ENCODE results near the gene SLC30A10. TPM values are rescaled to one million over a fixed set of nuclear protein-coding genes. Genes with fewer than 3 reads are reported as not detected.

The SLC30A10 gene
- total RNA-seq, 6 experiments from 2014 or later, result 25.5 to 55.5 (median 36.6) TPM

- peak overlapping the region in 2 of 3 donors; percentile 19 to 88 for H3K27ac ChIP-seq
- peak in 2 of 3 donors; percentile 30 to 71 for DNase-seq
- peak; percentile 14 for TF ChIP-seq POLR2A (IDR thresholded peaks at IDR 0.05)
- TF ChIP-seq CTCF (IDR thresholded peaks at IDR 0.05), result no peak
These were observed 2.7 kb upstream of the SLC30A10 start for GRCh38 chr1:219931033-219931432.

GRCh38 chr1:219928791-219929118 lies 398 bp upstream of the SLC30A10 start:
- 37% methylated on average over 5 of the region's 13 CpGs for WGBS (ENCODE audit: insufficient coverage, low coverage, low lambda C conversion rate, missing lambda C conversion rate)
- DNase-seq (no peak), ATAC-seq (peak; percentile 29 to 51 (median 32))
- Histone ChIP-seq H3K27me3 (no peaks in the 10 kb centered on the region), H3K4me3 (peak overlapping the region; percentile 53 to 81 (median 74)), H3K9me3 (no peaks in the 10 kb centered on the region), H3K27ac (peak overlapping the region; percentile 65 to 88 (median 87)), H3K4me1 (peaks cover 0 to 53% (median 19%) of the 10 kb centered on the region in 4 donors), H3K36me3 (peaks cover 0 to 15% (median 2%) of the 10 kb centered on the region in 4 donors)
- no peak for TF ChIP-seq POLR2A (IDR thresholded peaks at IDR 0.05)
- TF ChIP-seq CTCF (IDR thresholded peaks at IDR 0.05), result no peak
- intact Hi-C loops (cut with DNase I), result no loop called here

More at GRCh38 chr1:219931033-219931432, 2.7 kb upstream of the SLC30A10 start:
- Histone ChIP-seq H3K9me3 (no peaks in the 10 kb centered on the region), H3K27me3 (no peaks in the 10 kb centered on the region), H3K4me1 (peaks cover 0 to 37% (median 11%) of the 10 kb centered on the region in 4 donors), H3K4me3 (no peak overlapping the region), H3K36me3 (no peaks in the 10 kb centered on the region)
- peak; percentile 23 to 30 (median 26) for ATAC-seq
- intact Hi-C loops (cut with DNase I), result no loop called here

GRCh38 chr1:219927298-219927955 lies 930 bp downstream of the SLC30A10 start:
- peaks cover 0 to 54% (median 20%) of the 10 kb centered on the region in 4 donors for H3K4me1 ChIP-seq
- no peaks in the 10 kb centered on the region for H3K27me3 ChIP-seq
- TF ChIP-seq POLR2A (IDR thresholded peaks at IDR 0.05), result no peak
- no peak for TF ChIP-seq CTCF (IDR thresholded peaks at IDR 0.05)
- H3K36me3 ChIP-seq, result peaks cover 0 to 27% (median 7%) of the 10 kb centered on the region in 4 donors
- H3K27ac ChIP-seq, result peak overlapping the region; percentile 65 to 88 (median 87)
- intact Hi-C loops (cut with DNase I), result no loop called here
- peak overlapping the region; percentile 53 to 81 (median 74) for H3K4me3 ChIP-seq
- H3K9me3 ChIP-seq, result no peaks in the 10 kb centered on the region
- 12% methylated on average over 9 of the region's 31 CpGs for WGBS (ENCODE audit: insufficient coverage, low coverage, low lambda C conversion rate, missing lambda C conversion rate)
- ATAC-seq (peak; percentile 22 to 48 (median 31)), DNase-seq (no peak)

GRCh38 chr1:219926363-219926998 lies 1.9 kb downstream of the SLC30A10 start:
- H3K36me3 ChIP-seq, result peaks cover 0 to 32% (median 7%) of the 10 kb centered on the region in 4 donors
- DNase-seq, result peak in 2 of 3 donors; percentile 62 to 78
- ATAC-seq, result peak; percentile 30 to 66 (median 50)
- no peaks in the 10 kb centered on the region for H3K9me3 ChIP-seq
- 35% methylated on average over 5 of the region's 6 CpGs for WGBS (ENCODE audit: insufficient coverage, low coverage, low lambda C conversion rate, missing lambda C conversion rate)
- no peak for TF ChIP-seq CTCF (IDR thresholded peaks at IDR 0.05)
- TF ChIP-seq POLR2A (IDR thresholded peaks at IDR 0.05), result no peak
- peaks cover 0 to 48% (median 19%) of the 10 kb centered on the region in 4 donors for H3K4me1 ChIP-seq
- H3K27ac ChIP-seq, result peak overlapping the region; percentile 39 to 88 (median 87)
- no peaks in the 10 kb centered on the region for H3K27me3 ChIP-seq
- intact Hi-C loops (cut with DNase I), result no loop called here
- peak overlapping the region; percentile 53 to 81 (median 74) for H3K4me3 ChIP-seq
